ENCODE measurements around the gene SMIM1.

- TF ChIP-seq SMC3 (IDR thresholded peaks at IDR 0.05) (no peak), CTCF (IDR thresholded peaks at IDR 0.05) (no peak), POLR2A (IDR thresholded peaks at IDR 0.05; ENCODE audit: low read length) (no peak), HES2 (IDR thresholded peaks at IDR 0.05) (no peak), EP300 (IDR thresholded peaks at IDR 0.05) (no peak), BHLHE40 (IDR thresholded peaks at IDR 0.05; ENCODE audit: low read depth, low read length) (no peak), ZSCAN20 (CRISPR knock-in tag; IDR thresholded peaks at IDR 0.05) (no peak), HDAC2 (IDR thresholded peaks at IDR 0.05) (no peak), CHD4 (IDR thresholded peaks at IDR 0.05; ENCODE audit: borderline replicate concordance) (no peak)
Measured at GRCh38 chr1:3778590-3779264, 6.2 kb downstream of the SMIM1 start.
